AG09309 (cell line): Measurements from ENCODE around the gene PPP2R5C.

ENCODE experiments used
- DNase-seq: peaks from one replicate; pipeline ENCODE4 v3.0.0-alpha.2; 2010; ENCODE audit warnings: low read depth
- H3K4me3 ChIP-seq: 2 replicates; pipeline ENCODE4 v1.5.1; 2011; ENCODE audit warnings: mild to moderate bottlenecking, low read depth, low read length, moderate library complexity; ENCODE audit not compliant: control insufficient read depth
- TF ChIP-seq, protein P1 (sequence below): IDR thresholded peaks from 2 replicates; pipeline ENCODE4 v1.5.1; 2011; ENCODE audit warnings: mild to moderate bottlenecking, low read depth, low read length, inconsistent platforms; ENCODE audit not compliant: insufficient read depth, control insufficient read depth; ENCODE audit errors: missing control alignments

The PPP2R5C gene

DNA sequence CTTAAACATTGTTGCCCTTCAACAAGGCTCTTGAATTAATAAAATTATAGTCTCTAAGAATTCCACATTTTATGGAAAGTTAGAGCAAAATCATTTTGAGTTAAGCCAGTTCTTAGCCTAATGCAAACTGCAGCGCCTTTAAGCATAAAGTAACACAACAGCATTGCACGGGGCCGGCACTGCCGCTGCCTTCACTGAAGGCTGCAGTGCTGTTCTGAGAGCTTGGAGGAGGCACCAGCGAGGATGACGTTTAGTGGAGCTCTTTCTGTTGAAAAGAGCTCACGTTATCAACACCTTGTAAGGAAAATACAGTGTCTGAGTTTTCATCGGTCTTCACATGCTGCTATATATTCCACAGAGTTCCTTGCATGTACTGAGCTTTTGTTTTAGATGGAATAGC, 164.6 kb downstream of the PPP2R5C start:
- TF ChIP-seq, protein P1, sequence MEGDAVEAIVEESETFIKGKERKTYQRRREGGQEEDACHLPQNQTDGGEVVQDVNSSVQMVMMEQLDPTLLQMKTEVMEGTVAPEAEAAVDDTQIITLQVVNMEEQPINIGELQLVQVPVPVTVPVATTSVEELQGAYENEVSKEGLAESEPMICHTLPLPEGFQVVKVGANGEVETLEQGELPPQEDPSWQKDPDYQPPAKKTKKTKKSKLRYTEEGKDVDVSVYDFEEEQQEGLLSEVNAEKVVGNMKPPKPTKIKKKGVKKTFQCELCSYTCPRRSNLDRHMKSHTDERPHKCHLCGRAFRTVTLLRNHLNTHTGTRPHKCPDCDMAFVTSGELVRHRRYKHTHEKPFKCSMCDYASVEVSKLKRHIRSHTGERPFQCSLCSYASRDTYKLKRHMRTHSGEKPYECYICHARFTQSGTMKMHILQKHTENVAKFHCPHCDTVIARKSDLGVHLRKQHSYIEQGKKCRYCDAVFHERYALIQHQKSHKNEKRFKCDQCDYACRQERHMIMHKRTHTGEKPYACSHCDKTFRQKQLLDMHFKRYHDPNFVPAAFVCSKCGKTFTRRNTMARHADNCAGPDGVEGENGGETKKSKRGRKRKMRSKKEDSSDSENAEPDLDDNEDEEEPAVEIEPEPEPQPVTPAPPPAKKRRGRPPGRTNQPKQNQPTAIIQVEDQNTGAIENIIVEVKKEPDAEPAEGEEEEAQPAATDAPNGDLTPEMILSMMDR, result no peak
- no peak for DNase-seq
- no peak overlapping the region for H3K4me3 ChIP-seq

DNA sequence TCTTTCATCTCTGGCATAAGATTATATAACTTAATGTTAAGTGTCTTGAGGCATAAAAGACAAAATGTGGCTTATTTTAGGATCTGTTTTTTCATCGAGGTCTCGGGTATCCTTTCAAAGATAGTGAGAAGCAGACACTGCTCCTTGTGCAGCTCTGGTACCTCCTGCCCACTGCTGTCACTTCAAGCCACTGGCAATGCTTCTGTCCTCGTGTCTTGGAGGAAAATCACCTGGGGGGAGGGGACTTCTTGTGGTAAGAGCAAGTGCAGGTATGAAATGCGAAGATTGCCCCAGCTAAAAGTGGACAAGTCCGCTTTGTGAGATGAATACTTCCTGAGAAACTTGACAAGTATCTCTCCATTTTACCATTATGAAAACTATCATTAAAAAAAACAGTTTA, 165.1 kb downstream of the PPP2R5C start:
- no peak for DNase-seq
- TF ChIP-seq, protein P1, result no peak
- no peak overlapping the region for H3K4me3 ChIP-seq

DNA sequence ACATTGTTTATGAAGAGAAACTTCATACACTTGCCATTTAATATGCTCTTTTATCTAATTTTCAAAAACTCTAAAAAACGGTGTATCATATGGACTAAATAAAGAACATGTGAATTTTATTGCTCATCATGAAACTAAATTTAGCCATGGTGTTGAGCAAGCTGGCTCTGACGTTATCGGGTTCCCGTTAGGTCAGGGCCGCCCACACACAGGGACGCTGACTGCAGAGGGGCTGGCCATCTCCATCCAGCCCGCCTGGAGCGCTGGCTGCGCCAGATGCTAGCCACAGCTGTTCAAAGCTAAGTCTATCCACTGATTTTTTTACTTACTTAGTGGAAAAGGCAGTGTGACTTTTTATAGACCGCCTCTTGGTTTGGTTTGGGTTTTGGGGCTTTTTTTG, 166.3 kb downstream of the PPP2R5C start:
- peak; percentile 89 for DNase-seq
- TF ChIP-seq, protein P1, result no peak

DNA sequence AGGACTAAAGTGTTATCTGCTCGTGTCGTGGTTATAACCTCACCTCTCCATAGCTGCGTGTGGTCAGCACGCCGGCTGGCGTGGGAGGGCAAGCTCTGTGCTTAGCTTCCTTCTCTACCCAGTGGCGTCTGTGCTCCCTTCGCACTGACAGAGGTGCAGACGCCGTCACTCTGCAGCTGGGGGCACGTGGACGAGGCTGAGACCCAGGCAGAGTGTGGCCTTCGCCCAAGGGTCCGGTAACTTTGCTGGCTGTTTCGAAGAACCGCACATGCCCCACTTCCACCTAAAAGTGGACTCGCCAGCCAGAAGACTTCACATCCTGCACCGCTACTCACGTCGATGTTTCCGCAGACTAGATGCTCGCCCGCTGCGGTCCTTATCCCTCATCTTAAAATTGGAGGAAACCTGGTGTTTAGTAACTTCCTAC, 166.9 kb downstream of the PPP2R5C start:
- H3K4me3 ChIP-seq, result no peak overlapping the region
- DNase-seq, result no peak
- TF ChIP-seq, protein P1, result no peak

More for the DNA sequence above, 166.3 kb downstream of the PPP2R5C start:
- H3K4me3 ChIP-seq, result no peak overlapping the region

DNA sequence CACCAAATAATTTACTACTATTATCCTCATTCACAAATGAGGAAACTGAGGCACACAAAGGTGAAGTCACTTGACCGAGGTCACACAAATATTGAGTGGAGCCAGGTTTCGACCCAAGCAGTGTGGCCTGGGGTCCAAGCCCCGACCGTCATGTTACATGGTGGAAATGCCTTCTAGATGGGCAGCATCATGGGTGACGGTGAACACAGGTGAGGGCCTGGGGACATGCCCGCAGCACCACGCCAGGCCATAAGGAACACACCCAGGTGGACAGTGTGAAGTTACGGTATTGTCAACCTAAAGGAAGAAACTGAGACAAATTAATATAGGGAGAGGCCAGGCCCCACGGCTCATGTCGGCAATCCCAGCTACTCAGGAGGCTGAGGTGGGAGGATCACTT, 167.6 kb downstream of the PPP2R5C start:
- TF ChIP-seq, protein P1, result no peak
- no peak for DNase-seq
- no peak overlapping the region for H3K4me3 ChIP-seq

DNA sequence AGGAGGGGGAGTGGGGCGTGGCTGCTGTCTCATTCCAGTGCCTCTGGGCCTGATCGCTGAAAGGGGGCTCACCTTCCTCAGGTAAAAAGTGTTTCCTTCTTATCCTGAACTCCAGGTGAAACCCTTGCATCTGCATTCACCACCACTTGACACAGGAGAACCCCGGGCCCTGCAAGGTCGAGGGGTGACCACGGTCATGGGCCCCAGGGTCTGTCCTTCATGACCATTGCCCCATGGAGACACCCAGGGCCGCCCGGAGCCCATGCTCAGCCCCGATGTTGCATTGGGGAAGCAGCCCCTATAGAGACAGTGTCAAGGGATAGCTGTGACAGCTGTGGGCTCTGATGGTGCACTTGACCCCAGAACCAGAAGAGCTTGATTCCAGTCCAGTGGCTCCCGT, 168.4 kb downstream of the PPP2R5C start:
- TF ChIP-seq, protein P1, result no peak
- H3K4me3 ChIP-seq, result no peak overlapping the region
- DNase-seq, result no peak

DNA sequence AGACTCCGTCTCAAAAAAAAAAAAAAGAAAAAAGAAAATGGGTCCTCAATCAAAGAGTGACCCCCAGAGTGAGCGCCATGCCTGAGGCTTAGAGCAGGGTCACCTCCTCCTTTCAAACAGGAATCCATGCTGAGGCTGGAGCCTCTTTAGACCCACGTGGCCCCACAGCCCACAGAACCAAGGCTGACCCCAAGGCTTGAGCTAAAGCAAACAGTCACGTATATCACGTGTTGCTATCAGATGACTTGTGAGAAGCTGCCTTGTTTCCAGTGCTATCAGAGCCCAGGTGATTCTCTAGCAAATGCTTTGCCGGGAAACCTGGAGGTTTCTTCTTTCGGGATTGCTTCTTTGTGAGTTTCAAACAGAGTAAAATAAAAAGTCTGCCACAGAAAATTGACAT, 171.2 kb downstream of the PPP2R5C start:
- TF ChIP-seq, protein P1, result no peak
- no peak overlapping the region for H3K4me3 ChIP-seq
- no peak for DNase-seq
